Liver (tissue), 3 donors: ENCODE measurements around the gene EXOC6.
A peak's percentile ranks its signal among the peaks of the same experiment; 100 is the strongest.

ENCODE experiments used
- HNF4A ChIP-seq, 2 donors: conservative IDR thresholded peaks; 2 replicates each; pipeline ENCODE4 v1.6.1; 2016; ENCODE audit warnings: antibody characterized with exemption in 2 of 2, mild to moderate bottlenecking in 2 of 2
- RAD21 ChIP-seq, 2 donors: IDR thresholded peaks; 2 replicates each; pipeline ENCODE4 v1.6.1; 2016; ENCODE audit warnings: antibody characterized with exemption in 2 of 2, mild to moderate bottlenecking in 2 of 2
- SP1 ChIP-seq: IDR thresholded peaks from 2 replicates; pipeline ENCODE4 v1.6.1; 2018; ENCODE audit warnings: antibody characterized with exemption, mild to moderate bottlenecking
- TAF1 ChIP-seq: conservative IDR thresholded peaks from 2 replicates; pipeline ENCODE4 v1.6.1; 2016; ENCODE audit warnings: antibody characterized with exemption, mild to moderate bottlenecking
- TF ChIP-seq, protein P1 (sequence below): fragments of 150-350 bp; IDR thresholded peaks from 2 replicates; pipeline ENCODE4 v1.5.1; 2017; ENCODE audit warnings: improper control_type of control experiment, low read depth, low read length; ENCODE audit not compliant: missing input control
- TF ChIP-seq, protein P2 (sequence below): IDR thresholded peaks from 2 replicates; pipeline ENCODE4 v1.6.1; 2016; ENCODE audit warnings: antibody characterized with exemption
- TF ChIP-seq, protein P3 (sequence below): IDR thresholded peaks from 2 replicates; pipeline ENCODE4 v1.6.1; 2016; ENCODE audit warnings: antibody characterized with exemption
- TF ChIP-seq, protein P4 (sequence below): IDR thresholded peaks from 2 replicates; pipeline ENCODE4 v1.6.1; 2016; ENCODE audit warnings: antibody characterized with exemption, mild to moderate bottlenecking
- TF ChIP-seq, protein P5 (sequence below): IDR thresholded peaks from 2 replicates; pipeline ENCODE4 v1.6.1; 2016; ENCODE audit warnings: antibody characterized with exemption
- donor health status: healthy.
- donor health status: healthy.

DNA sequence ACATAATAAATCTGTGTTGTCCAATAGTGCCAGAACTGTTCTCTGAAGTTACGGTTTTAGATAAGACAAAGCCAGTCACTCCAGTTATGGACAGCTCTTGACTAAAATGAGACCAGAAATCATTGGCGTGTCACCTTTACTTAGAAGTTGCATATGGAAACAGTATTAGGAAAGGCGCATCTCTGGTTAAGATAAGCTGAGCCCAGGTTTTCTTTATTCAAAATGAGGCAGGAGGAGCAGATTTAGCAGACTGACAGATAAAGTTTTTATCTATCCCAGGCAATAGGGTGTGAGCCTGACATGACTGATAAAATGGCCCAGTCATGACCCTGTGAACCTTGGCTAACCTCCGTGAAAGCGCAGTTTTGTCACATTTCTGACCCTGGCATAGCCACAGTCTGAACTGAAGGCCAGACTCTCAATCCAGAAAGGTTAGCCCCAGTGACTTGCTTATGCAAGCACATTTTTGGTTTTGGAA, 229.6 kb downstream of the EXOC6 start:
- peak; percentile 98 to 99 for TF ChIP-seq HNF4A (conservative IDR thresholded peaks at IDR 0.05)
- TF ChIP-seq, protein P1, sequence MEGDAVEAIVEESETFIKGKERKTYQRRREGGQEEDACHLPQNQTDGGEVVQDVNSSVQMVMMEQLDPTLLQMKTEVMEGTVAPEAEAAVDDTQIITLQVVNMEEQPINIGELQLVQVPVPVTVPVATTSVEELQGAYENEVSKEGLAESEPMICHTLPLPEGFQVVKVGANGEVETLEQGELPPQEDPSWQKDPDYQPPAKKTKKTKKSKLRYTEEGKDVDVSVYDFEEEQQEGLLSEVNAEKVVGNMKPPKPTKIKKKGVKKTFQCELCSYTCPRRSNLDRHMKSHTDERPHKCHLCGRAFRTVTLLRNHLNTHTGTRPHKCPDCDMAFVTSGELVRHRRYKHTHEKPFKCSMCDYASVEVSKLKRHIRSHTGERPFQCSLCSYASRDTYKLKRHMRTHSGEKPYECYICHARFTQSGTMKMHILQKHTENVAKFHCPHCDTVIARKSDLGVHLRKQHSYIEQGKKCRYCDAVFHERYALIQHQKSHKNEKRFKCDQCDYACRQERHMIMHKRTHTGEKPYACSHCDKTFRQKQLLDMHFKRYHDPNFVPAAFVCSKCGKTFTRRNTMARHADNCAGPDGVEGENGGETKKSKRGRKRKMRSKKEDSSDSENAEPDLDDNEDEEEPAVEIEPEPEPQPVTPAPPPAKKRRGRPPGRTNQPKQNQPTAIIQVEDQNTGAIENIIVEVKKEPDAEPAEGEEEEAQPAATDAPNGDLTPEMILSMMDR = no peak
- TF ChIP-seq, protein P2, sequence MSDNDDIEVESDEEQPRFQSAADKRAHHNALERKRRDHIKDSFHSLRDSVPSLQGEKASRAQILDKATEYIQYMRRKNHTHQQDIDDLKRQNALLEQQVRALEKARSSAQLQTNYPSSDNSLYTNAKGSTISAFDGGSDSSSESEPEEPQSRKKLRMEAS = peak; percentile 90
- TF ChIP-seq, protein P3, sequence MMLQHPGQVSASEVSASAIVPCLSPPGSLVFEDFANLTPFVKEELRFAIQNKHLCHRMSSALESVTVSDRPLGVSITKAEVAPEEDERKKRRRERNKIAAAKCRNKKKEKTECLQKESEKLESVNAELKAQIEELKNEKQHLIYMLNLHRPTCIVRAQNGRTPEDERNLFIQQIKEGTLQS = peak; percentile 81
- TF ChIP-seq, protein P4, sequence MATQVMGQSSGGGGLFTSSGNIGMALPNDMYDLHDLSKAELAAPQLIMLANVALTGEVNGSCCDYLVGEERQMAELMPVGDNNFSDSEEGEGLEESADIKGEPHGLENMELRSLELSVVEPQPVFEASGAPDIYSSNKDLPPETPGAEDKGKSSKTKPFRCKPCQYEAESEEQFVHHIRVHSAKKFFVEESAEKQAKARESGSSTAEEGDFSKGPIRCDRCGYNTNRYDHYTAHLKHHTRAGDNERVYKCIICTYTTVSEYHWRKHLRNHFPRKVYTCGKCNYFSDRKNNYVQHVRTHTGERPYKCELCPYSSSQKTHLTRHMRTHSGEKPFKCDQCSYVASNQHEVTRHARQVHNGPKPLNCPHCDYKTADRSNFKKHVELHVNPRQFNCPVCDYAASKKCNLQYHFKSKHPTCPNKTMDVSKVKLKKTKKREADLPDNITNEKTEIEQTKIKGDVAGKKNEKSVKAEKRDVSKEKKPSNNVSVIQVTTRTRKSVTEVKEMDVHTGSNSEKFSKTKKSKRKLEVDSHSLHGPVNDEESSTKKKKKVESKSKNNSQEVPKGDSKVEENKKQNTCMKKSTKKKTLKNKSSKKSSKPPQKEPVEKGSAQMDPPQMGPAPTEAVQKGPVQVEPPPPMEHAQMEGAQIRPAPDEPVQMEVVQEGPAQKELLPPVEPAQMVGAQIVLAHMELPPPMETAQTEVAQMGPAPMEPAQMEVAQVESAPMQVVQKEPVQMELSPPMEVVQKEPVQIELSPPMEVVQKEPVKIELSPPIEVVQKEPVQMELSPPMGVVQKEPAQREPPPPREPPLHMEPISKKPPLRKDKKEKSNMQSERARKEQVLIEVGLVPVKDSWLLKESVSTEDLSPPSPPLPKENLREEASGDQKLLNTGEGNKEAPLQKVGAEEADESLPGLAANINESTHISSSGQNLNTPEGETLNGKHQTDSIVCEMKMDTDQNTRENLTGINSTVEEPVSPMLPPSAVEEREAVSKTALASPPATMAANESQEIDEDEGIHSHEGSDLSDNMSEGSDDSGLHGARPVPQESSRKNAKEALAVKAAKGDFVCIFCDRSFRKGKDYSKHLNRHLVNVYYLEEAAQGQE = peak; percentile 79
- peak; percentile 93 for TF ChIP-seq SP1
- no peak for TF ChIP-seq TAF1
- TF ChIP-seq, protein P5, sequence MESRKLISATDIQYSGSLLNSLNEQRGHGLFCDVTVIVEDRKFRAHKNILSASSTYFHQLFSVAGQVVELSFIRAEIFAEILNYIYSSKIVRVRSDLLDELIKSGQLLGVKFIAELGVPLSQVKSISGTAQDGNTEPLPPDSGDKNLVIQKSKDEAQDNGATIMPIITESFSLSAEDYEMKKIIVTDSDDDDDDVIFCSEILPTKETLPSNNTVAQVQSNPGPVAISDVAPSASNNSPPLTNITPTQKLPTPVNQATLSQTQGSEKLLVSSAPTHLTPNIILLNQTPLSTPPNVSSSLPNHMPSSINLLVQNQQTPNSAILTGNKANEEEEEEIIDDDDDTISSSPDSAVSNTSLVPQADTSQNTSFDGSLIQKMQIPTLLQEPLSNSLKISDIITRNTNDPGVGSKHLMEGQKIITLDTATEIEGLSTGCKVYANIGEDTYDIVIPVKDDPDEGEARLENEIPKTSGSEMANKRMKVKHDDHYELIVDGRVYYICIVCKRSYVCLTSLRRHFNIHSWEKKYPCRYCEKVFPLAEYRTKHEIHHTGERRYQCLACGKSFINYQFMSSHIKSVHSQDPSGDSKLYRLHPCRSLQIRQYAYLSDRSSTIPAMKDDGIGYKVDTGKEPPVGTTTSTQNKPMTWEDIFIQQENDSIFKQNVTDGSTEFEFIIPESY = peak; percentile 84
- TF ChIP-seq RAD21 (IDR thresholded peaks at IDR 0.05) = peak; percentile 56 to 69
